ENCODE data around the gene ZNF142. TPM values are rescaled to one million over a fixed set of nuclear protein-coding genes. Genes with fewer than 3 reads are reported as not detected.

ZNF142 gene
- total RNA-seq, 1 experiment from 2014 or later: 23.1 TPM

DNA sequence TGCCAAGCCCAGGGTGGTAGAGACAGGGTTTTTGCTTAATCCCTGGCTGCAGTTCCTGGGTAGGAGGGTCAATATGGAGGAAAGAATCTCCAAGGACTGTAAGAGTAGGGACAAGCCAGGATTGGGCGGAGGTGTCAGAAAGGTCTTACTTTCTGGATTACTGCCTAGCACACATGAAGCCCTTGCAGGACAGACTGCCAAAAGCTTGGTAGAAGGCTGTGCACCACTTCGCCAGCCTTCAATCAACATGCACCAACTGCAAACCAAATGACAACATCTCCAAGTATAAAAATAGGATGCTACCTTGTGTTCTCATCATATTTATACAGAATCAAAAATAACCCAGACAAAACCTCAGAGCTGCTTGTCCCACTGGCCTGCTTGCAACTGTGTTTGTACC, 3.7 kb downstream of the ZNF142 start:
- H4K20me1 ChIP-seq (ENCODE audit: insufficient read depth): 0 out of 2 replicates have a peak, but pooled peaks cover 3% of the 10 kb centered on the region
- no peak overlapping the region for H3K27ac ChIP-seq
- no peak for DNase-seq
- H2AFZ ChIP-seq: no peak overlapping the region
- ChIA-PET POLR2A (ENCODE audit: unreplicated experiment) (no interaction called here), CTCF (no interaction called here)
- H3K79me2 ChIP-seq (ENCODE audit: low read depth): peaks cover 30% of the 10 kb centered on the region
- H3K9me2 ChIP-seq (ENCODE audit: insufficient read depth): no peaks in the 10 kb centered on the region
- BruUV-seq (replicated peaks): no TSS peak
- TF ChIP-seq, protein P1, sequence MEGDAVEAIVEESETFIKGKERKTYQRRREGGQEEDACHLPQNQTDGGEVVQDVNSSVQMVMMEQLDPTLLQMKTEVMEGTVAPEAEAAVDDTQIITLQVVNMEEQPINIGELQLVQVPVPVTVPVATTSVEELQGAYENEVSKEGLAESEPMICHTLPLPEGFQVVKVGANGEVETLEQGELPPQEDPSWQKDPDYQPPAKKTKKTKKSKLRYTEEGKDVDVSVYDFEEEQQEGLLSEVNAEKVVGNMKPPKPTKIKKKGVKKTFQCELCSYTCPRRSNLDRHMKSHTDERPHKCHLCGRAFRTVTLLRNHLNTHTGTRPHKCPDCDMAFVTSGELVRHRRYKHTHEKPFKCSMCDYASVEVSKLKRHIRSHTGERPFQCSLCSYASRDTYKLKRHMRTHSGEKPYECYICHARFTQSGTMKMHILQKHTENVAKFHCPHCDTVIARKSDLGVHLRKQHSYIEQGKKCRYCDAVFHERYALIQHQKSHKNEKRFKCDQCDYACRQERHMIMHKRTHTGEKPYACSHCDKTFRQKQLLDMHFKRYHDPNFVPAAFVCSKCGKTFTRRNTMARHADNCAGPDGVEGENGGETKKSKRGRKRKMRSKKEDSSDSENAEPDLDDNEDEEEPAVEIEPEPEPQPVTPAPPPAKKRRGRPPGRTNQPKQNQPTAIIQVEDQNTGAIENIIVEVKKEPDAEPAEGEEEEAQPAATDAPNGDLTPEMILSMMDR (conservative IDR thresholded peaks at IDR 0.05): no peak
- TF ChIP-seq EZH2 (IDR thresholded peaks at IDR 0.05; ENCODE audit: low read depth): no peak
- no peak overlapping the region for H3K4me3 ChIP-seq
- H3F3A ChIP-seq (ENCODE audit: insufficient read depth, low read depth): no peaks in the 10 kb centered on the region
- no peaks in the 10 kb centered on the region for H3K9me3 ChIP-seq (ENCODE audit: insufficient read depth, low read depth)
- intact Hi-C loops (cut with micrococcal nuclease; ENCODE audit: unreplicated experiment): loop anchor here (5.0 to 10.0 kb wide), 2 partner anchors 242 to 381 kb away; partner anchors contain the start of genes AAMP and PNKD
- H3K36me3 ChIP-seq (ENCODE audit: low read depth): peaks cover 20% of the 10 kb centered on the region
- H3K4me2 ChIP-seq: no peak overlapping the region
- peaks cover 5% of the 10 kb centered on the region; the same call in 1 of the 2 replicates for H3K4me1 ChIP-seq (replicated peaks; ENCODE audit: insufficient read depth)
- H3K27me3 ChIP-seq (ENCODE audit: insufficient read depth, low read depth): no peaks in the 10 kb centered on the region

DNA sequence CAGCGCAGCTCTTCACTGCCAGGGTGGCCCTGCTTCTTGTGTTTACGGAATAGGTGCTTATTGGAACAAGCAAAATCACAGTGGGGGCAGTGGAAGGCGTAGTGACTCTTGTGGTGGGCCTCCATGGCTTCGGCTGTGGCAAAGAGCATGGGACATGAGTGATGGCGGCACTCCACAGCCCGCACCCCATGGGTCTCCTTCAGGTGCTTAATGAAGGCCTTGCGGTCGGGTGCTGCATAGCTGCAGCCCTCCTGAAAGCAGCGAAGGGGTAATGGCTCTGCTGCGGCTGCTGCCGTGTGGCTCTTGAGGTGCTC, 10.7 kb downstream of the ZNF142 start:
- Histone ChIP-seq H3K4me3 (no peak overlapping the region), H3F3A (ENCODE audit: insufficient read depth, low read depth) (peaks cover 7% of the 10 kb centered on the region; the same call in 1 of the 2 replicates), H4K20me1 (ENCODE audit: insufficient read depth) (peaks cover 9% of the 10 kb centered on the region; the same call in 1 of the 2 replicates), H3K4me1 (replicated peaks; ENCODE audit: insufficient read depth) (peaks cover 12% of the 10 kb centered on the region; the same call in 1 of the 2 replicates), H2AFZ (no peak overlapping the region), H3K36me3 (ENCODE audit: low read depth) (peaks cover 23% of the 10 kb centered on the region; the same call in 1 of the 2 replicates), H3K4me2 (no peak overlapping the region), H3K9me2 (ENCODE audit: insufficient read depth) (no peaks in the 10 kb centered on the region), H3K27me3 (ENCODE audit: insufficient read depth, low read depth) (no peaks in the 10 kb centered on the region), H3K9me3 (ENCODE audit: insufficient read depth, low read depth) (no peaks in the 10 kb centered on the region), H3K79me2 (ENCODE audit: low read depth) (0 out of 2 replicates have a peak, but pooled peaks cover 11% of the 10 kb centered on the region), H3K27ac (no peak overlapping the region)
- ChIA-PET CTCF (no interaction called here), POLR2A (ENCODE audit: unreplicated experiment) (no interaction called here)
- TF ChIP-seq EZH2 (IDR thresholded peaks at IDR 0.05; ENCODE audit: low read depth): no peak
- TF ChIP-seq, protein P1 (conservative IDR thresholded peaks at IDR 0.05): 0 out of 2 replicates have a peak, but pooled peaks have one; percentile 4
- no peak for DNase-seq
- intact Hi-C loops (cut with micrococcal nuclease; ENCODE audit: unreplicated experiment): loop anchor here (1.0 to 5.0 kb wide), 3 partner anchors 199 to 461 kb away; no protein-coding TSS in a partner anchor
- BruUV-seq (replicated peaks): no TSS peak

DNA sequence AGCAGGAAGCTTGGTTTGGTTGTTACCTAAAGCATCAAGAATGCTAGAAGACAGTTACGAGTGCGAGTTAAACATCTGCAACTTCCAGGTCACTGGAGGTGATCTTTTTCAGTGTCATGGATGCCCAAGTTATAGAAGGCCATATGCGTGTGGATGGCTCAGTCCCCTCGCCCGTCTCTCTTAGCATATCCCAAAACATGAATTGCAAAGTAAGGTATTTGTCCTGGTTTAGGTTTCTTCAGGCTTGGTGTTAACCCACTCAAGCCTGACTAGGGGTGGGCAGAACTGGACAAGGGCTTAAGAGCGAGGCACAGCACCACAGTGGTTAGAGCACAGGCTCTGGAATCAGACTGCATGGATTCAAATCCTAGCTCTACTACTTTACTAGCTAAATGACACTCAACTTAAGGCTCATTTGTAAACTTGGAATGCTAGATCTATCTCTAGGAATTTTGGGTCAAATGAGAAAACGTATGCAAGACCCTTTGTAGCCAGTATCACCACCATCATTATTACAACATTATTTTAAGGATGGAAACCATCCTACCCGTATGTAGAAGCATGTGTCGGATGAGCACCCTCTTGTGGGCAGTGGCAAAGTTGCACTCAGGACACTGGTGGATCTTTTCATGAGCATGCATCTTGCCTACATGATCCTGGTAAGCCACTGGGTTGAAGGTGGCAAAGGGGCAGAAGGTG, 11.2 kb downstream of the ZNF142 start:
- H3K36me3 ChIP-seq (ENCODE audit: low read depth): peaks cover 23% of the 10 kb centered on the region; the same call in 1 of the 2 replicates
- CTCF ChIA-PET: no interaction called here

More for the DNA sequence above, 11.2 kb downstream of the ZNF142 start:
- peaks cover 7% of the 10 kb centered on the region; the same call in 1 of the 2 replicates for H3F3A ChIP-seq (ENCODE audit: insufficient read depth, low read depth)
- POLR2A ChIA-PET (ENCODE audit: unreplicated experiment): interaction anchor here (0.6 kb wide), 1 partner anchor 342 kb away, joined by 4 read pairs; no protein-coding TSS in a partner anchor
- no peaks in the 10 kb centered on the region for H3K27me3 ChIP-seq (ENCODE audit: insufficient read depth, low read depth)
- no peak overlapping the region for H3K4me3 ChIP-seq
- H3K27ac ChIP-seq: no peak overlapping the region
- peak; percentile 46 to 54 for DNase-seq
- H4K20me1 ChIP-seq (ENCODE audit: insufficient read depth): peaks cover 9% of the 10 kb centered on the region; the same call in 1 of the 2 replicates
- H2AFZ ChIP-seq: no peak overlapping the region
- H3K79me2 ChIP-seq (ENCODE audit: low read depth): 0 out of 2 replicates have a peak, but pooled peaks cover 11% of the 10 kb centered on the region
- no peaks in the 10 kb centered on the region for H3K9me2 ChIP-seq (ENCODE audit: insufficient read depth)
- intact Hi-C loops (cut with micrococcal nuclease; ENCODE audit: unreplicated experiment): loop anchor here (1.0 to 5.0 kb wide), 3 partner anchors 199 to 461 kb away; no protein-coding TSS in a partner anchor
- peaks cover 12% of the 10 kb centered on the region; the same call in 1 of the 2 replicates for H3K4me1 ChIP-seq (replicated peaks; ENCODE audit: insufficient read depth)
- TF ChIP-seq, protein P1 (conservative IDR thresholded peaks at IDR 0.05): peak; percentile 87
- no peak for TF ChIP-seq EZH2 (IDR thresholded peaks at IDR 0.05; ENCODE audit: low read depth)
- no peak overlapping the region for H3K4me2 ChIP-seq
- BruUV-seq (replicated peaks): no TSS peak
- no peaks in the 10 kb centered on the region for H3K9me3 ChIP-seq (ENCODE audit: insufficient read depth, low read depth)

Measured in PC-9 (cell line).